ENCODE data around the gene MICU1.

Gene MICU1

DNA sequence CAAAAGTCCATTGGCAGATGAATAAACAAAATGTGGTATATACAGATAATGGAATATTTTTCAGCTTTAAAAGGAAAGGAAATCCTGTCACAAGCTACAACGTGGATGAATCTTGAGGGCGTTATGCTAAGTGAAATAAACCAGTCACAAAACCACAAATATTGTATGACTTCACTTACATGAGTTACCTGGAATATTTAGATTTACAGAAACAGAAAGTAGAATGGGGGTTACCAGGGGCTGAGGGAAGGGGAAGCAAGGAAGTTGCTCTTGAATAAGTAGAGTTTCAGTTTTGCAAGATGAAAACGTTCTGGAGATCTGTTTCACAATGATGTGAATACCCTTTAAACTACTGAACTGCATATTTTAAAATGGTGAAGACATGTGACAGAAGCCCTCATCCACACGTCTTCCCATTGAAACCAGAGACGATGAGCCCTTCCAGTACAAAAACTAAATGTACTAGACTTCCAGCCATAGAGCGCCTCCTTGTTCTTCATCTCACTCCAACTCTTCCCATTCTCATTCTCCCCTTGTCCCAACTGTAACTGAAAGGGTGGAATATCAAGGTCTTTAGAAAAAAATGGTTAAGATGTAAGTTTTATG lies 62.4 kb downstream of the MICU1 start:
- TF ChIP-seq CREB1 (IDR thresholded peaks at IDR 0.05; ENCODE audit: low read depth) = no peak
- no peak for TF ChIP-seq YY1 (IDR thresholded peaks at IDR 0.05; ENCODE audit: low read depth)
- TF ChIP-seq ZBTB7A (IDR thresholded peaks at IDR 0.05; ENCODE audit: low read depth) = no peak
- TF ChIP-seq TAF1 (IDR thresholded peaks at IDR 0.05; ENCODE audit: low read depth) = no peak
- TF ChIP-seq, protein P1, sequence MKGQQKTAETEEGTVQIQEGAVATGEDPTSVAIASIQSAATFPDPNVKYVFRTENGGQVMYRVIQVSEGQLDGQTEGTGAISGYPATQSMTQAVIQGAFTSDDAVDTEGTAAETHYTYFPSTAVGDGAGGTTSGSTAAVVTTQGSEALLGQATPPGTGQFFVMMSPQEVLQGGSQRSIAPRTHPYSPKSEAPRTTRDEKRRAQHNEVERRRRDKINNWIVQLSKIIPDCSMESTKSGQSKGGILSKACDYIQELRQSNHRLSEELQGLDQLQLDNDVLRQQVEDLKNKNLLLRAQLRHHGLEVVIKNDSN (IDR thresholded peaks at IDR 0.05) = no peak
- no peak for TF ChIP-seq TEAD4 (IDR thresholded peaks at IDR 0.05)
- no peak for TF ChIP-seq NFIC (IDR thresholded peaks at IDR 0.05)
- no peak for TF ChIP-seq EGR1 (IDR thresholded peaks at IDR 0.05)
- no peak for TF ChIP-seq RAD21 (IDR thresholded peaks at IDR 0.05; ENCODE audit: low read depth)
- TF ChIP-seq TCF12 (IDR thresholded peaks at IDR 0.05; ENCODE audit: low read depth) = no peak
- no peak for TF ChIP-seq EP300 (IDR thresholded peaks at IDR 0.05; ENCODE audit: borderline replicate concordance)
- no peak for TF ChIP-seq MAX (IDR thresholded peaks at IDR 0.05)
- TF ChIP-seq FOXM1 (IDR thresholded peaks at IDR 0.05; ENCODE audit: borderline replicate concordance, low read depth) = no peak
- no peak for TF ChIP-seq CEBPB (IDR thresholded peaks at IDR 0.05)
- TF ChIP-seq REST (IDR thresholded peaks at IDR 0.05; ENCODE audit: low read depth) = no peak

- TF ChIP-seq NFIC (IDR thresholded peaks at IDR 0.05) = no peak
- TF ChIP-seq, protein P1 (IDR thresholded peaks at IDR 0.05) = no peak
- TF ChIP-seq YY1 (IDR thresholded peaks at IDR 0.05; ENCODE audit: low read depth) = no peak
- no peak for TF ChIP-seq FOXM1 (IDR thresholded peaks at IDR 0.05; ENCODE audit: borderline replicate concordance, low read depth)
- TF ChIP-seq TEAD4 (IDR thresholded peaks at IDR 0.05) = no peak
- no peak for TF ChIP-seq RAD21 (IDR thresholded peaks at IDR 0.05; ENCODE audit: low read depth)
- no peak for TF ChIP-seq REST (IDR thresholded peaks at IDR 0.05; ENCODE audit: low read depth)
- TF ChIP-seq EGR1 (IDR thresholded peaks at IDR 0.05) = no peak
- no peak for TF ChIP-seq CEBPB (IDR thresholded peaks at IDR 0.05)
- no peak for TF ChIP-seq ZBTB7A (IDR thresholded peaks at IDR 0.05; ENCODE audit: low read depth)
- no peak for TF ChIP-seq CREB1 (IDR thresholded peaks at IDR 0.05; ENCODE audit: low read depth)
- no peak for TF ChIP-seq MAX (IDR thresholded peaks at IDR 0.05)
- TF ChIP-seq TCF12 (IDR thresholded peaks at IDR 0.05; ENCODE audit: low read depth) = no peak
- no peak for TF ChIP-seq TAF1 (IDR thresholded peaks at IDR 0.05; ENCODE audit: low read depth)
- TF ChIP-seq EP300 (IDR thresholded peaks at IDR 0.05; ENCODE audit: borderline replicate concordance) = no peak
These were observed 64.1 kb downstream of the MICU1 start for GRCh38 chr10:72561745-72562166.

- TF ChIP-seq CREB1 (IDR thresholded peaks at IDR 0.05; ENCODE audit: low read depth) = no peak
- no peak for TF ChIP-seq TEAD4 (IDR thresholded peaks at IDR 0.05)
- no peak for TF ChIP-seq MAX (IDR thresholded peaks at IDR 0.05)
- TF ChIP-seq FOXM1 (IDR thresholded peaks at IDR 0.05; ENCODE audit: borderline replicate concordance, low read depth) = no peak
- TF ChIP-seq, protein P1 (IDR thresholded peaks at IDR 0.05) = no peak
- TF ChIP-seq TAF1 (IDR thresholded peaks at IDR 0.05; ENCODE audit: low read depth) = no peak
- no peak for TF ChIP-seq ZBTB7A (IDR thresholded peaks at IDR 0.05; ENCODE audit: low read depth)
- TF ChIP-seq EP300 (IDR thresholded peaks at IDR 0.05; ENCODE audit: borderline replicate concordance) = no peak
- TF ChIP-seq CEBPB (IDR thresholded peaks at IDR 0.05) = no peak
- no peak for TF ChIP-seq TCF12 (IDR thresholded peaks at IDR 0.05; ENCODE audit: low read depth)
- no peak for TF ChIP-seq YY1 (IDR thresholded peaks at IDR 0.05; ENCODE audit: low read depth)
- no peak for TF ChIP-seq NFIC (IDR thresholded peaks at IDR 0.05)
- TF ChIP-seq EGR1 (IDR thresholded peaks at IDR 0.05) = no peak
- no peak for TF ChIP-seq REST (IDR thresholded peaks at IDR 0.05; ENCODE audit: low read depth)
- TF ChIP-seq RAD21 (IDR thresholded peaks at IDR 0.05; ENCODE audit: low read depth) = no peak
These were observed 68.5 kb downstream of the MICU1 start for GRCh38 chr10:72557362-72557761.

Measured in Ishikawa (cell line).